HepG2 (cell line): ENCODE data around the gene PCNT. TPM values are rescaled to one million over a fixed set of nuclear protein-coding genes. Genes with fewer than 3 reads are reported as not detected.

Source experiments
- ATAC-seq: fragments of 200-7000 bp; cut with Tn5 transposase; 3 replicates; pipeline ENCODE4 v1.9.1; 2020; ENCODE audit warnings: mild to moderate bottlenecking, moderate library complexity
- BruUV-seq: library from RNA; stranded (reverse); fragments of 400-500 nt; replicated peaks from 2 replicates; lab custom pipeline; 2021; lab: Mats Ljungman, UMichigan
- CTCF ChIA-PET: fragments of 300-600 bp; formaldehyde crosslinking; extraction: SDS; loops from one replicate; lab custom pipeline; 2021; ENCODE audit warnings: low total read pairs, inconsistent platforms, low intra/inter-chr PET ratio; lab: Yijun Ruan, JAX
- POLR2A ChIA-PET: fragments of 350-600 bp; sonication (Branson Sonifier 250); formaldehyde crosslinking; loops from one replicate; lab custom pipeline; 2020; ENCODE audit warnings: antibody characterized with exemption, inconsistent platforms; lab: Yijun Ruan, JAX
- DNase-seq: peaks from one replicate; pipeline ENCODE4 v3.0.0-alpha.2; 2015; ENCODE audit warnings: low spot score
- FAIRE-seq: peaks from 3 replicates; lab custom pipeline; 2011; peaks lifted over from hg19 to GRCh38; lab: Jason Lieb, UNC
- H2AFZ ChIP-seq: one replicate; pipeline ENCODE4 v1.6.1; 2011; ENCODE audit warnings: low read length, inconsistent platforms
- H3K27ac ChIP-seq: fragments of 300-600 bp; 3 replicates; pipeline ENCODE4 v1.8.0; 2011; ENCODE audit warnings: mixed run types, mild to moderate bottlenecking, mixed read lengths, low read length, inconsistent platforms; ENCODE audit not compliant: insufficient read depth; ENCODE audit errors: extremely low read length
- H3K27me3 ChIP-seq, 2 experiments: fragments of 200-600 bp in 1 of 2; 2 replicates in 1 of 2; 3 replicates in 1 of 2; pipeline versions ENCODE4 v1.6.0 to v1.8.0; 2011; ENCODE audit warnings: low read length in 2 of 2, mild to moderate bottlenecking in 2 of 2, moderate library complexity in 2 of 2, inconsistent platforms in 1 of 2; ENCODE audit not compliant: insufficient read depth in 2 of 2, control insufficient read depth in 1 of 2
- H3K36me3 ChIP-seq, 2 experiments: fragments of 200-600 bp in 1 of 2; replicated peaks in 1 of 2; 2 replicates in 1 of 2; 3 replicates in 1 of 2; pipeline versions ENCODE4 v1.5.1 to v1.8.0; 2011; ENCODE audit warnings: low read length in 2 of 2, inconsistent platforms in 1 of 2; ENCODE audit not compliant: insufficient read depth in 2 of 2, control insufficient read depth in 1 of 2
- H3K4me1 ChIP-seq: 2 replicates; pipeline ENCODE4 v1.5.1; 2012; ENCODE audit warnings: low read length, inconsistent platforms; ENCODE audit not compliant: insufficient read depth
- H3K4me2 ChIP-seq: 2 replicates; pipeline ENCODE4 v1.6.0; 2011; ENCODE audit warnings: low read depth, low read length, inconsistent platforms
- H3K4me3 ChIP-seq, 3 experiments: fragments of 200-600 bp in 1 of 3; sonication (generic), shearing (Covaris generic) in 1 of 3; replicated peaks in 1 of 3; 2 replicates each; pipeline ENCODE4 v1.5.1; 2011 to 2016; ENCODE audit warnings: low read length in 3 of 3, inconsistent platforms in 2 of 3, low read depth in 2 of 3, mild to moderate bottlenecking in 2 of 3, control low read depth in 1 of 3, mixed read lengths in 1 of 3; ENCODE audit not compliant: insufficient read depth in 1 of 3
- H3K79me2 ChIP-seq: one replicate; pipeline ENCODE4 v1.6.1; 2011; ENCODE audit warnings: low read length, inconsistent platforms; ENCODE audit not compliant: insufficient read depth
- H3K9ac ChIP-seq: 2 replicates; pipeline ENCODE4 v1.6.0; 2011; ENCODE audit warnings: mild to moderate bottlenecking, low read depth, low read length, inconsistent platforms; ENCODE audit not compliant: insufficient read depth
- H3K9me3 ChIP-seq: 2 replicates; pipeline ENCODE4 v1.5.1; 2012; ENCODE audit warnings: mild to moderate bottlenecking, low read length
- H4K20me1 ChIP-seq: 2 replicates; pipeline ENCODE4 v1.6.0; 2011; ENCODE audit warnings: inconsistent platforms, mild to moderate bottlenecking, low read length, moderate library complexity; ENCODE audit not compliant: insufficient read depth
- WGBS: methylation state at CpG from one replicate; pipeline ENCODE4 v1.1.6; 2017; ENCODE audit warnings: low lambda C conversion rate; 5-methylcytosine and 5-hydroxymethylcytosine counted together
- in situ Hi-C: cut with HindIII; loops from 2 replicates; pipeline ENCODE4 v1.10.0; 2017; ENCODE audit warnings: low pct_unique_long_range_greater_than_20kb; ENCODE audit not compliant: extremely low pct_ligation_motif_present
- intact Hi-C: fragments of 100-400 bp; cut with micrococcal nuclease; formaldehyde crosslinking; loops from one replicate; pipeline ENCODE4 v1.10.0; 2022; ENCODE audit not compliant: unreplicated experiment
- polyA plus RNA-seq, 8 experiments: library from polyadenylated mRNA; depleted of rRNA in 3 of 8; stranded (reverse) in 7 of 8; unstranded in 1 of 8; fragments of >200 nt; fragmentation: Illumina TruSeq in 4 of 8; extraction: Trizol in 4 of 8; gene quantifications; 2 replicates each; pipeline versions ENCODE4 v1.2.1 to v1.2.3, GENCODE V29; 2011 to 2016; ENCODE audit warnings: low read depth in 4 of 8, missing spikeins in 1 of 8, mixed read lengths in 1 of 8; ENCODE audit not compliant: insufficient read depth in 1 of 8
- total RNA-seq, 5 experiments: library from RNA; depleted of rRNA; stranded (reverse); fragments of >200 nt; fragmentation: Illumina TruSeq; extraction: Trizol; gene quantifications; 2 replicates each; pipeline ENCODE4 v1.2.3, GENCODE V29; 2016; ENCODE audit warnings: low read depth in 1 of 5
- TF ChIP-seq, protein P1 (sequence below): sonication (generic); formaldehyde crosslinking; IDR thresholded peaks from 2 replicates; pipeline ENCODE4 v1.5.1; 2020; ENCODE audit warnings: missing genetic modification reagents, mild to moderate bottlenecking, borderline replicate concordance
- TF ChIP-seq, protein P2 (sequence below): sonication (generic); formaldehyde crosslinking; IDR thresholded peaks from 2 replicates; pipeline ENCODE4 v1.4.0; 2020; ENCODE audit warnings: missing genetic modification reagents, borderline replicate concordance
- TF ChIP-seq, protein P3 (sequence below): sonication (generic); formaldehyde crosslinking; IDR thresholded peaks from 2 replicates; pipeline ENCODE4 v1.4.0; 2020; ENCODE audit warnings: missing genetic modification reagents
- TF ChIP-seq, protein P4 (sequence below): fragments of 450-650 bp; IDR thresholded peaks from 2 replicates; pipeline ENCODE4 v1.6.1; 2017
- TF ChIP-seq, protein P5 (sequence below): sonication (generic); formaldehyde crosslinking; IDR thresholded peaks from 2 replicates; pipeline ENCODE4 v1.4.0; 2020; ENCODE audit warnings: missing genetic modification reagents, borderline replicate concordance

The PCNT gene
- total and polyA plus RNA-seq, 2 of the 13 experiments (the other 11 are each of a cell fraction or from before 2014, with no cell fraction given), result 5.6 to 12.4 TPM

DNA sequence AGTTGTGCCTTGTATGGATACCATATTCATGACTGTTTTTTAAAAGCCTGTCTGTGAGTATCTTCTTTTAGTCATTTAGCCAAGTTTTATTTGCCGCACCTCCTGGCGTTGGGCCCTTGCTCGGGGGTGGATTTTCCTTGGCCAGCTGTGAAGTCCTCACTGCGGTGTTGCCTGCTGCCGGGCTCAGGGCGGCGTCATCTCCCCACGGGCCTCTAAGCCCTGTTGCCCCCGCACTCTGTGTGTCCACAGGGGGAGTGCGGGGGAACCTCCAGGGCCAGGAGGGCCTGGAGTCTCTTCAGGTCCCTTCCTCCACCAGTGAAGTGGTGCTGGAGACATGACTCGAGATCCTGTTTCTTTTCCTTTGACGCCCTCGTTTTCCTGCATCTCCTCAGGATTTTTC is 69.0 kb downstream of the PCNT start:
- TF ChIP-seq, protein P1, sequence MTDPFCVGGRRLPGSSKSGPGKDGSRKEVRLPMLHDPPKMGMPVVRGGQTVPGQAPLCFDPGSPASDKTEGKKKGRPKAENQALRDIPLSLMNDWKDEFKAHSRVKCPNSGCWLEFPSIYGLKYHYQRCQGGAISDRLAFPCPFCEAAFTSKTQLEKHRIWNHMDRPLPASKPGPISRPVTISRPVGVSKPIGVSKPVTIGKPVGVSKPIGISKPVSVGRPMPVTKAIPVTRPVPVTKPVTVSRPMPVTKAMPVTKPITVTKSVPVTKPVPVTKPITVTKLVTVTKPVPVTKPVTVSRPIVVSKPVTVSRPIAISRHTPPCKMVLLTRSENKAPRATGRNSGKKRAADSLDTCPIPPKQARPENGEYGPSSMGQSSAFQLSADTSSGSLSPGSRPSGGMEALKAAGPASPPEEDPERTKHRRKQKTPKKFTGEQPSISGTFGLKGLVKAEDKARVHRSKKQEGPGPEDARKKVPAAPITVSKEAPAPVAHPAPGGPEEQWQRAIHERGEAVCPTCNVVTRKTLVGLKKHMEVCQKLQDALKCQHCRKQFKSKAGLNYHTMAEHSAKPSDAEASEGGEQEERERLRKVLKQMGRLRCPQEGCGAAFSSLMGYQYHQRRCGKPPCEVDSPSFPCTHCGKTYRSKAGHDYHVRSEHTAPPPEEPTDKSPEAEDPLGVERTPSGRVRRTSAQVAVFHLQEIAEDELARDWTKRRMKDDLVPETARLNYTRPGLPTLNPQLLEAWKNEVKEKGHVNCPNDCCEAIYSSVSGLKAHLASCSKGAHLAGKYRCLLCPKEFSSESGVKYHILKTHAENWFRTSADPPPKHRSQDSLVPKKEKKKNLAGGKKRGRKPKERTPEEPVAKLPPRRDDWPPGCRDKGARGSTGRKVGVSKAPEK (CRISPR knock-in tag), result no peak
- TF ChIP-seq, protein P2, sequence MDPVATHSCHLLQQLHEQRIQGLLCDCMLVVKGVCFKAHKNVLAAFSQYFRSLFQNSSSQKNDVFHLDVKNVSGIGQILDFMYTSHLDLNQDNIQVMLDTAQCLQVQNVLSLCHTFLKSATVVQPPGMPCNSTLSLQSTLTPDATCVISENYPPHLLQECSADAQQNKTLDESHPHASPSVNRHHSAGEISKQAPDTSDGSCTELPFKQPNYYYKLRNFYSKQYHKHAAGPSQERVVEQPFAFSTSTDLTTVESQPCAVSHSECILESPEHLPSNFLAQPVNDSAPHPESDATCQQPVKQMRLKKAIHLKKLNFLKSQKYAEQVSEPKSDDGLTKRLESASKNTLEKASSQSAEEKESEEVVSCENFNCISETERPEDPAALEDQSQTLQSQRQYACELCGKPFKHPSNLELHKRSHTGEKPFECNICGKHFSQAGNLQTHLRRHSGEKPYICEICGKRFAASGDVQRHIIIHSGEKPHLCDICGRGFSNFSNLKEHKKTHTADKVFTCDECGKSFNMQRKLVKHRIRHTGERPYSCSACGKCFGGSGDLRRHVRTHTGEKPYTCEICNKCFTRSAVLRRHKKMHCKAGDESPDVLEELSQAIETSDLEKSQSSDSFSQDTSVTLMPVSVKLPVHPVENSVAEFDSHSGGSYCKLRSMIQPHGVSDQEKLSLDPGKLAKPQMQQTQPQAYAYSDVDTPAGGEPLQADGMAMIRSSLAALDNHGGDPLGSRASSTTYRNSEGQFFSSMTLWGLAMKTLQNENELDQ (CRISPR knock-in tag), result no peak
- TF ChIP-seq, protein P3, sequence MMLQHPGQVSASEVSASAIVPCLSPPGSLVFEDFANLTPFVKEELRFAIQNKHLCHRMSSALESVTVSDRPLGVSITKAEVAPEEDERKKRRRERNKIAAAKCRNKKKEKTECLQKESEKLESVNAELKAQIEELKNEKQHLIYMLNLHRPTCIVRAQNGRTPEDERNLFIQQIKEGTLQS (CRISPR knock-in tag), result no peak
- TF ChIP-seq, protein P4, sequence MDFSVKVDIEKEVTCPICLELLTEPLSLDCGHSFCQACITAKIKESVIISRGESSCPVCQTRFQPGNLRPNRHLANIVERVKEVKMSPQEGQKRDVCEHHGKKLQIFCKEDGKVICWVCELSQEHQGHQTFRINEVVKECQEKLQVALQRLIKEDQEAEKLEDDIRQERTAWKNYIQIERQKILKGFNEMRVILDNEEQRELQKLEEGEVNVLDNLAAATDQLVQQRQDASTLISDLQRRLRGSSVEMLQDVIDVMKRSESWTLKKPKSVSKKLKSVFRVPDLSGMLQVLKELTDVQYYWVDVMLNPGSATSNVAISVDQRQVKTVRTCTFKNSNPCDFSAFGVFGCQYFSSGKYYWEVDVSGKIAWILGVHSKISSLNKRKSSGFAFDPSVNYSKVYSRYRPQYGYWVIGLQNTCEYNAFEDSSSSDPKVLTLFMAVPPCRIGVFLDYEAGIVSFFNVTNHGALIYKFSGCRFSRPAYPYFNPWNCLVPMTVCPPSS, result no peak
- TF ChIP-seq, protein P5, sequence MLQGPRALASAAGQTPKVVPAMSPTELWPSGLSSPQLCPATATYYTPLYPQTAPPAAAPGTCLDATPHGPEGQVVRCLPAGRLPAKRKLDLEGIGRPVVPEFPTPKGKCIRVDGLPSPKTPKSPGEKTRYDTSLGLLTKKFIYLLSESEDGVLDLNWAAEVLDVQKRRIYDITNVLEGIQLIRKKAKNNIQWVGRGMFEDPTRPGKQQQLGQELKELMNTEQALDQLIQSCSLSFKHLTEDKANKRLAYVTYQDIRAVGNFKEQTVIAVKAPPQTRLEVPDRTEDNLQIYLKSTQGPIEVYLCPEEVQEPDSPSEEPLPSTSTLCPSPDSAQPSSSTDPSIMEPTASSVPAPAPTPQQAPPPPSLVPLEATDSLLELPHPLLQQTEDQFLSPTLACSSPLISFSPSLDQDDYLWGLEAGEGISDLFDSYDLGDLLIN, result no peak
- POLR2A ChIA-PET, result no interaction called here
- ATAC-seq, result no peak
- H3K36me3 ChIP-seq, result peaks cover 10 to 40% of the 10 kb centered on the region in 2 experiments; a peak in 4 of 5 replicates
- no peaks in the 10 kb centered on the region for H3K27me3 ChIP-seq
- in situ Hi-C loops (no loop called here), intact Hi-C loops (no loop called here)
- DNase-seq, result no peak
- H4K20me1 ChIP-seq, result no peaks in the 10 kb centered on the region
- no peak for FAIRE-seq
- no peak overlapping the region for H3K9ac ChIP-seq
- H3K9me3 ChIP-seq, result no peaks in the 10 kb centered on the region
- H3K4me3 ChIP-seq, result no peak overlapping the region
- peaks cover 20% of the 10 kb centered on the region for H3K4me1 ChIP-seq
- 95% methylated on average over 13 of the region's 13 CpGs for WGBS
- no peaks in the 10 kb centered on the region for H3K79me2 ChIP-seq
- no peak overlapping the region for H3K4me2 ChIP-seq
- no peak overlapping the region for H2AFZ ChIP-seq
- CTCF ChIA-PET, result no interaction called here
- BruUV-seq, result no TSS peak
- peak overlapping the region; percentile 71 for H3K27ac ChIP-seq
